HG03558 (cell line): ENCODE results near the gene SMIM36.
"Not testable (repeated sequence)": the region's sequence is repeated elsewhere in the genome, so short reads cannot be mapped to it uniquely, and the experiment has no call there.

ENCODE experiments used
- ATAC-seq: cut with Tn5 transposase; IDR thresholded peaks from one replicate; pipeline ENCODE4 v1.9.1; 2021; ENCODE audit warnings: moderate number of reproducible peaks; ENCODE audit not compliant: unreplicated experiment; ENCODE audit errors: extremely low read depth

Gene SMIM36

GRCh38 chr17:55437159-55437605 lies 74.1 kb downstream of the SMIM36 start:
- ATAC-seq = peak; percentile 37

- no peak for ATAC-seq
These were observed 74.8 kb downstream of the SMIM36 start for GRCh38 chr17:55436224-55437158.

GRCh38 chr17:55435408-55435807 lies 75.8 kb downstream of the SMIM36 start:
- no peak for ATAC-seq

GRCh38 chr17:55434721-55435120 lies 76.5 kb downstream of the SMIM36 start:
- no peak for ATAC-seq

- ATAC-seq = no peak
These were observed 77.4 kb downstream of the SMIM36 start for GRCh38 chr17:55433629-55434422.

GRCh38 chr17:55433029-55433628 lies 78.1 kb downstream of the SMIM36 start:
- no peak for ATAC-seq

- no peak for ATAC-seq
These were observed 78.8 kb downstream of the SMIM36 start for GRCh38 chr17:55432358-55433028.

- not testable (repeated sequence) for ATAC-seq
These were observed 79.3 kb downstream of the SMIM36 start for GRCh38 chr17:55431914-55432313.

GRCh38 chr17:55430541-55431288 lies 80.5 kb downstream of the SMIM36 start:
- ATAC-seq = no peak

GRCh38 chr17:55427587-55427882 lies 83.7 kb downstream of the SMIM36 start:
- no peak for ATAC-seq

GRCh38 chr17:55426851-55427586 lies 84.2 kb downstream of the SMIM36 start:
- ATAC-seq = no peak

GRCh38 chr17:55424893-55425540 lies 86.2 kb downstream of the SMIM36 start:
- ATAC-seq = no peak

- no peak for ATAC-seq
These were observed 87.7 kb downstream of the SMIM36 start for GRCh38 chr17:55423535-55423934.

- ATAC-seq = not testable (repeated sequence)
These were observed 88.5 kb downstream of the SMIM36 start for GRCh38 chr17:55422828-55423164.

GRCh38 chr17:55421179-55421934 lies 89.9 kb downstream of the SMIM36 start, which contains the start of gene MMD:
MMD (minus strand) TSS chr17:55421835; CDS start chr17:55421695, 140 bp downstream.
- ATAC-seq = peak; percentile 1

- no peak for ATAC-seq
These were observed 90.5 kb downstream of the SMIM36 start for GRCh38 chr17:55420776-55421178.

- ATAC-seq = no peak
These were observed 91.0 kb downstream of the SMIM36 start for GRCh38 chr17:55420067-55420775.
